ENCODE measurements around the gene MOK.
A peak's percentile ranks its signal among the peaks of the same experiment; 100 is the strongest.

The MOK gene

GRCh38 chr14:102222009-102222575 lies 82.9 kb downstream of the MOK start:
- no peak for TF ChIP-seq CTCF (IDR thresholded peaks at IDR 0.05; ENCODE audit: insufficient read depth, low read length, poor library complexity, severe bottlenecking)
- no peak for DNase-seq (ENCODE audit: extremely low read depth, insufficient read length)
- no peaks in the 10 kb centered on the region for H3K27me3 ChIP-seq (replicated peaks; ENCODE audit: control insufficient read depth, insufficient read depth, low read length)
- peaks cover 2% of the 10 kb centered on the region for H3K36me3 ChIP-seq (ENCODE audit: control insufficient read depth, insufficient read depth, low read length)
- H3K4me3 ChIP-seq (replicated peaks; ENCODE audit: low read depth, low read length), result no peak overlapping the region

GRCh38 chr14:102221026-102221425 lies 83.9 kb downstream of the MOK start:
- Histone ChIP-seq H3K27me3 (replicated peaks; ENCODE audit: control insufficient read depth, insufficient read depth, low read length) (no peaks in the 10 kb centered on the region), H3K36me3 (ENCODE audit: control insufficient read depth, insufficient read depth, low read length) (peaks cover 2% of the 10 kb centered on the region), H3K4me3 (replicated peaks; ENCODE audit: low read depth, low read length) (no peak overlapping the region)
- DNase-seq (ENCODE audit: extremely low read depth, insufficient read length), result no peak
- TF ChIP-seq CTCF (IDR thresholded peaks at IDR 0.05; ENCODE audit: insufficient read depth, low read length, poor library complexity, severe bottlenecking), result no peak

DNA sequence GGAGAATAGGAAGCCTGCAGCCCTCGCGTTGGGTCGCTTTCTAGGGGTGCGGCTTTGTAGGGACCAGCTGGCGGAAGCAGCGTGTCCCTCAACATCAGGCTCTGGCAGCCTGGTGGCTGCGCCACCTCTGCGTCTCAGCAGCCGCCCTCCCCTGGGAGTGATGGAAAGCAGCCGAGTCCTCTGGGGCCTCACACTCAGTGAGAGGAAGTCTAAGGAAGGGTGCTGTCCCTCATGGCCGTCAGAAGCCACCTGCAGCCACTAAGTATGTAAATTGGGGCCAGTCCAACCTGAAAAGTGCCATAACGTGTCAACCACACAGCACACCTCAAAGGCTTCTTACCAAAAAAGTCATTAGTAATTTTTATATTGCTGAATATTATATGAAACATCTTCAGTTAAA lies 84.9 kb downstream of the MOK start:
- TF ChIP-seq CTCF (IDR thresholded peaks at IDR 0.05; ENCODE audit: insufficient read depth, low read length, poor library complexity, severe bottlenecking), result no peak
- DNase-seq (ENCODE audit: extremely low read depth, insufficient read length), result peak; percentile 74
- Histone ChIP-seq H3K27me3 (replicated peaks; ENCODE audit: control insufficient read depth, insufficient read depth, low read length) (no peaks in the 10 kb centered on the region), H3K36me3 (ENCODE audit: control insufficient read depth, insufficient read depth, low read length) (peaks cover 2% of the 10 kb centered on the region), H3K4me3 (replicated peaks; ENCODE audit: low read depth, low read length) (no peak overlapping the region)

GRCh38 chr14:102219316-102219715 lies 85.6 kb downstream of the MOK start:
- H3K36me3 ChIP-seq (ENCODE audit: control insufficient read depth, insufficient read depth, low read length), result peaks cover 2% of the 10 kb centered on the region
- no peak overlapping the region for H3K4me3 ChIP-seq (replicated peaks; ENCODE audit: low read depth, low read length)
- no peak for DNase-seq (ENCODE audit: extremely low read depth, insufficient read length)
- TF ChIP-seq CTCF (IDR thresholded peaks at IDR 0.05; ENCODE audit: insufficient read depth, low read length, poor library complexity, severe bottlenecking), result no peak
- H3K27me3 ChIP-seq (replicated peaks; ENCODE audit: control insufficient read depth, insufficient read depth, low read length), result no peaks in the 10 kb centered on the region

GRCh38 chr14:102218688-102219087 lies 86.3 kb downstream of the MOK start:
- H3K27me3 ChIP-seq (replicated peaks; ENCODE audit: control insufficient read depth, insufficient read depth, low read length), result no peaks in the 10 kb centered on the region
- DNase-seq (ENCODE audit: extremely low read depth, insufficient read length), result no peak
- TF ChIP-seq CTCF (IDR thresholded peaks at IDR 0.05; ENCODE audit: insufficient read depth, low read length, poor library complexity, severe bottlenecking), result no peak
- peaks cover 1% of the 10 kb centered on the region for H3K36me3 ChIP-seq (ENCODE audit: control insufficient read depth, insufficient read depth, low read length)
- no peak overlapping the region for H3K4me3 ChIP-seq (replicated peaks; ENCODE audit: low read depth, low read length)

- TF ChIP-seq CTCF (IDR thresholded peaks at IDR 0.05; ENCODE audit: insufficient read depth, low read length, poor library complexity, severe bottlenecking), result no peak
- H3K4me3 ChIP-seq (replicated peaks; ENCODE audit: low read depth, low read length), result no peak overlapping the region
Measured at GRCh38 chr14:102217987-102218421, 87.0 kb downstream of the MOK start.

More at GRCh38 chr14:102217987-102218421, 87.0 kb downstream of the MOK start:
- no peaks in the 10 kb centered on the region; the same call in none of the 2 replicates for H3K36me3 ChIP-seq (ENCODE audit: control insufficient read depth, insufficient read depth, low read length)
- DNase-seq (ENCODE audit: extremely low read depth, insufficient read length), result no peak
- no peaks in the 10 kb centered on the region for H3K27me3 ChIP-seq (replicated peaks; ENCODE audit: control insufficient read depth, insufficient read depth, low read length)

Measured in GM06990 (cell line).